Esophagus muscularis mucosa (tissue), 3 donors: ENCODE data around the gene TNFRSF19.

Experiments
- CTCF ChIP-seq, 3 experiments: fragments of 200-600 bp in 2 of 3; fragments of 450-650 bp in 1 of 3; sonication (generic) in 2 of 3; IDR thresholded peaks; one replicate each; pipeline ENCODE4 v1.5.1; 2017 to 2019; ENCODE audit warnings: antibody characterized with exemption in 3 of 3, mild to moderate bottlenecking in 2 of 3, moderate library complexity in 1 of 3
- POLR2A ChIP-seq: fragments of 450-650 bp; IDR thresholded peaks from one replicate; pipeline ENCODE4 v1.6.1; 2017; ENCODE audit warnings: antibody characterized with exemption, moderate library complexity, mild to moderate bottlenecking, low read depth
- POLR2AphosphoS5 ChIP-seq, 2 donors: sonication (generic); formaldehyde crosslinking; IDR thresholded peaks; one replicate each; pipeline ENCODE4 v1.6.1; 2017; ENCODE audit warnings: antibody characterized with exemption in 2 of 2

GRCh38 chr13:23685416-23685815 lies 115.2 kb downstream of the TNFRSF19 start:
- TF ChIP-seq POLR2AphosphoS5 (IDR thresholded peaks at IDR 0.05): no peak
- TF ChIP-seq CTCF (IDR thresholded peaks at IDR 0.05): no peak
- no peak for TF ChIP-seq POLR2A
